GM19452 (cell line): ENCODE results near the gene PPP2R3A.
A peak's percentile ranks its signal among the peaks of the same experiment; 100 is the strongest.
"Not testable (repeated sequence)": the region's sequence is repeated elsewhere in the genome, so short reads cannot be mapped to it uniquely, and the experiment has no call there.

Experiments used
- ATAC-seq: cut with Tn5 transposase; IDR thresholded peaks from one replicate; pipeline ENCODE4 v1.9.1; 2021; ENCODE audit not compliant: unreplicated experiment

The PPP2R3A gene

GRCh38 chr3:135965506-135966270 lies at the start of gene PPP2R3A:
Gene PPP2R3A, plus strand, starts transcription at chr3:135965728. Its CDS starts 35,771 bp downstream, at chr3:136001499.
- peak; percentile 76 for ATAC-seq

- no peak for ATAC-seq
Observed at GRCh38 chr3:135916310-135916709, 49.2 kb upstream of the PPP2R3A start.

DNA sequence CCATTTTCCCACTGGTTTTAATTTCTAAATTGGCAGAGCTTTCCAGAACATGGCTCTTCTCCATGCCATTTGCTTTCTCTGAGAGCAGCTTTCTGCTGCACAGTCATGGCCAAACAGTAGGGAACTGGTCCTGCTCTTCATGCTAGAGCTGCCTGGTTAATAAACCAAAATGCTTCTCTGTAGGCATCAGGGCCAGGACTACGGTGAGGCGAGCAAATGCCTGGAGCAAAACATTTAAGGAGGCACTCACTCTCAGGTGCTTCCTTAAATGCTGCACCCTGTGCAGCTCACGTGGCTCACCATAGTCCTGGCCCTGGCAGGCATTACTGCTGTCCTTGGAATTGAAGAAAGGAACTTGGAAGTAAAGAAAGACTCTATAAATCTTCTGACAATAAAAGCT lies 48.5 kb upstream of the PPP2R3A start:
- ATAC-seq, result no peak

DNA sequence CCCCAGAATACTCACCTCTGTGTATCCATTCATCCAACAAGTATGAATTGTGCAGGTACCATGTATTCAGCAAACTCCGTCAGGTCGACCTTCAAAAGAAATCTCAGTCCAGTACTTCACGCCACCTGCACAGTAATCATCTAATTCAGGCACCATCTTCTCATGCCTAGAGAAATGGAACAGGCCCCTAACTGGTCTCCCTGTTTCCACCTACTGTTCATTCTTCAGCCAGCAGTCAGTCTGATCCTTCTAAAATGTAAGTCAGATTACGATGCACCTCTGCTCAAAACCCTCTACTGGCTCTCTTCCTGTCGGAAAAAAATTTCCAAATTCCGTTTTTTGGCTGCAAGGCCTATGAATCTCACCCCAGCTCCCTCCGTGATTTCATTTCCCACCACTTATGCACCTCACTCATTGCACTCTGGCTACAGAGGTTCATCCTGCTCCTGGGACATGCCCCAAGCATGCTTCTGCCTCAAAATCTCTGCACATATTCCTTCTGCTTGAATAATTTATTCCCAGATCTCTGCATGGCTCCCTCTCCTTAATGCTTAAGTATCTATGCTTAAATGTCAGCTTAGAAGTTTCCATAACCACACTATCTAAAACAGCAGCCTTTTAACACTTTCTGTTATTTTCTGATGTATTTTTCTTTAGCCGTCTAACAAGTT lies 47.5 kb upstream of the PPP2R3A start:
- no peak for ATAC-seq

DNA sequence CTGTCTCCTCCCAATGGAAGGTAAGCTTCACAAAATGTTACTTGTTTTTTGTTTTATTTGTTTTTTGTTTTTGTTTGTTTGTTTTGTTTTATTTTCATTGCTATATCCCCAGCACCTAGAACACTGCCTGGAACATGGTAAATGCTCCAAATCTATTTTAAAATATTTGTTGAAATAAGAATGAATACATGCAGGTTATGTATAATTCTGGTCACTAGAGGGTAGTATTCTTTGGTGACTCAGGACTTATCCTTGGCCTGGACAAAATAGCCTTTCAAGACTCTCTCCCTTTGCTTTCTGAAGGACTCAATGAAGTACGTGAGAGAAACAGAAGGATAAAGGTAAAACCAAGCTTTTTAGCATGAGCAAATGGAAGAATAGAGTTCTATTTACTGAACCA lies 46.9 kb upstream of the PPP2R3A start:
- ATAC-seq, result no peak

DNA sequence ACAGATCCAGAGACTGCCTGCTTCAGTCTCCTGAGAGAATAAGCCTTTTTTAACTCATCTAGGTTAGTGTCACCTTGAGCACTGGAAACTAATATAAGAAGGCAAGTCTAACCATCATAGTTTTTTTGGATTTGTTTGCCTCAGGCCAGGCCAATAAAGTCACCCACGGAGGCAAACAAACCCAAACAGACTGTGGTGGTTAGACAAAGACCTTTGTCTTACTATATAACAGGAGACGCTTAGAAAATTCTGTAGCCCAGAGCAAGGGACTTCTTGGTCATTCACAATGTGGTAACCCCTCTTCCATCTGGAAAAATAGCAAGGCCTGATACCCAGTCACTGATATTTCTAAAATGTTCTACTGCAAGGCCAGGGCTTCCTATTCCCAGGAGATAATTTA lies 45.3 kb upstream of the PPP2R3A start:
- no peak for ATAC-seq

DNA sequence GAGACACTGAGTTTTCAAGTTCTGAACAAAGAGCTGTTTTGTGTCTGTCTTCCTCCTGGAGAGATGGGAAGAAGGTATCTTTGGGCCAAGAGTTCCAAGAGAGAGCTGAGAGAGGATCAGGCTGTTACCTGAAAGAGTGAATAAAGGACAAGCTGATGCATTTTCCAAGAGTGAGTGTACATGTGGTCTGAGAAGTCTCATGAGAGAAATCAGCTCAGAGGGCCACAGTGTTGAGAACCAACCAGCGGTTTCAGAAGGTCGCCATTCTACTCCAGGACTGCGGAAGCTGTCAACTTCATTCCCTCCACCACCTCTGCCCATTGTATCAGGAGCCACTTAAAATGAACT lies 42.7 kb upstream of the PPP2R3A start:
- ATAC-seq, result no peak

DNA sequence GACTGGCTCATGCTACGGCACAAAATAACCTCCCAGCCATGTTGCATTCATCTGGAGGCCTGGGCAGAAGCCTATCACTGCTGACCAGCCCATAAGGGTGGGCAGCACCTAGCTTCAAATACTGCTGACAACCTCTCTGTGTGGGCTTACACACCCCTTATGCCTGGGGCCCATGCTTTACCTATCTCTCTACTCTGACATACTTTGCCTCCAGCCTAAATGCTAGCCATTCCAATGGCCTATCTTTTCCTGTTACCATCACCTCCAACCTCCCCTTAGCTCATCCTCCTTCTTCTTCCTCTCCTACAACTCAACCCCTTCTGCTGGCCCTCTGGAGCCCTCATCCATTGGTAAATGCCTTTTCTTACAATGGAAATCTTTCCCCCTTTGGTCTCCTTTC lies 41.0 kb upstream of the PPP2R3A start:
- ATAC-seq, result no peak

DNA sequence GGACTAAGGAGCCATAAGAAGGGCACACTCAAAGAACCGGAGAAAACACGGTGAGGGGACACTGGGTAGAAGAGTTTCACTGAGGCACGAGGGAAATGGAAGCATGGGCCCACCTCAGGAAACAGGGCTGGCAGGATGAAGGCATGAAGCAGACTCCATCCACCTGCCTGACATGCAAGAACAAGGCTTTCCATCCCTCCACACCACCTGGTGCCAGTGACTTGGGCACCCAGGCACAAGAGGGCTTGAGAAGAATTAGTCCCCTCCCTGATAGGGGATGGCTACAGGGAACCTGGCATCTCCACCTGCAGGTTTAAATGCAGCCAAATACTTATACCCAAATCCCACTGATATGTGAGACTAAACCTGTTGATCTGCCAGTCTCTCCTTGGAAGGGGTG lies 38.9 kb upstream of the PPP2R3A start:
- no peak for ATAC-seq

DNA sequence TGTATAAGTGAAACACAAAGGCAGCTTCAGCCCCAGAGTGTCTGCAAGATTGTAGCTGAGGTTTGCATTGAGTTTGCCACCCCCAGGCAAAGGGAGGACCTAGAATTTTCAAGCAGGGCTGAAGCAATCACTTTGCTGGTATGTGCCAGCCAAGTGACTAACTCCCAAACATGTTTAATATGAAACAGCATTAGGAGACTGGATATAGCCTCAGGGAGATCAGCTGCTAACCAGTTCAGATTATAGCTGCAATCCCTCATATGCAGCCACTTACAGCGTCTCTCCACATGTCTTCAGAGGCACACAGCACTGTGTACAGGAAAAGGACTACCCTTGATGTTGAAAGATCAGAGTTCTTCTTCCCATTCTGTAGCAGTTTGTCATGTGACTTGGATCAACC lies 38.4 kb upstream of the PPP2R3A start:
- ATAC-seq, result no peak

DNA sequence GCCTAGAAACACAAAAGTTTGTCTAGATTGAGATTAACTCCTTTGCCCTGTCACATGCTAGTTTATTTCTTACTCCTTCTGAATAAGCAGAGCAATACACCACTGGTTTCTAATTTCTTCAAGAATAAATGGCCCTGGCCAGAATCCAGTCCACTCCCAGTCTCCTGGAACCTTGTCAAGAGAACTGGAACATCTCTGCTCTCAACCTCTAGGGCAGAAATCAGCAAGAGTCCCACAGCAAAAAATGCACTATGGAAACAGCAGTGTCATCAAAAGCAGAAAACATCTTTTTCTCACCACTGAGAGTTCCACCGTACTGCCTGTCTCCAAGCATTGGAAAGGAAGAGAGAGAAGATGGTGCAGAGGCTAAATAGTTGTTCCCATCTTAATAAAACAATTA lies 35.9 kb upstream of the PPP2R3A start:
- ATAC-seq, result no peak

DNA sequence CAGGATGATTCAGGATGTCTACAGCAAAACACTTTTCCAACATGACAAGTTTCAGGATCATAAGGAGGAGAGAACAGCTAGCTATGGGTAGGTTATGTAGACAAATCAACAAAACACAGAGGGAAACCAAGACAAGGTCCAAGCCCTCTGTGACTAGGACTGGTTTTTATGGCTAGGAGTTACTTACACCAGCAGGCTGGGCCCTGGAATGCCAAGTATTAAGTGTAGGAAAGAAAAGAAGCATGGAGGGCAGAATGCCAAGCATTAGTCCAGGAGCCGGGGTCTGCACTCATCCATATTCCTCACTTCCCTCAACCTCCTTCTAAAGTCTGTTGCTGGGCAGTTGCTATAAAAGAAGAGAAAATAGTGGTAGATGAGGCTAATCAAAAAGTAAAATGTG lies 35.3 kb upstream of the PPP2R3A start:
- ATAC-seq, result no peak

DNA sequence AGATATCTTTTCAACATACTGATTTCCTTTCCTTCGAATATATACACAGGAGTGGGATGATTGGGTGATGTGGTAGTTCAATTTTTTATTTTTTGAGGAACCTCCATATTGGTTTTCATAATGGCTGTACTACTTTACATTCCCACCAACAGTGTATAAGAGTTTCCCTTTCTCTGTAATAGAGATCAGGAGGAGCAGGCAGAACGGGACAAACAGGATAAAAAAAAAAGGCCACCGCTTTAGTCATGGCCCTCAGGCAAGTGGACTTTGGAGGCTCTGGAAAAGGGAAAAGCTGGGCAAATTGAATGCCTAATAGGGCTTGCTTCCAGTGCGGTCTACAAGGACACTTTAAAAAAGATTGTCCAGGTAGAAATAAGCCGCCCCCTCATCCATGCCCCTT lies 30.4 kb upstream of the PPP2R3A start:
- not testable (repeated sequence) for ATAC-seq

- not testable (repeated sequence) for ATAC-seq
Observed at GRCh38 chr3:135937766-135938165, 27.8 kb upstream of the PPP2R3A start.

GRCh38 chr3:135944831-135945230 lies 20.7 kb upstream of the PPP2R3A start:
- no peak for ATAC-seq

DNA sequence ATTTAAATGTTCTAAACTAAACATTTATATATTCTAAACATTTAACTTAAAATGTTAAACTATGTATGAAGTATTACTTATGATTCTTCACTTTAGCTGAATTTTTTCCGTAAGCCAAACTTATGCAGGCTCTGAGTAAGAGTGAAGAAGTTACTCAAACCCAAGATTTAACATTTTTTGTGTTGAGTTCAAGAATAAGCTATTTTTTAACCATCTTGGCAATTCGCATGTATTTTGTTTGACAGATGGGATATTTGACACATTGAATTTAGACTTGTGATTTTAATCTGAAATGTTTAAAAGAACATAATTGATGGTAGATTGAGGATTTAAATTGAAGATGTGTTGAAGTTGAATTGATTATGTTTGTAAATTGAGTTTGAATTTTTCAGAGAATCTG lies 14.6 kb upstream of the PPP2R3A start:
- ATAC-seq, result no peak

- no peak for ATAC-seq
Observed at GRCh38 chr3:135964160-135964955, 1.2 kb upstream of the PPP2R3A start.

DNA sequence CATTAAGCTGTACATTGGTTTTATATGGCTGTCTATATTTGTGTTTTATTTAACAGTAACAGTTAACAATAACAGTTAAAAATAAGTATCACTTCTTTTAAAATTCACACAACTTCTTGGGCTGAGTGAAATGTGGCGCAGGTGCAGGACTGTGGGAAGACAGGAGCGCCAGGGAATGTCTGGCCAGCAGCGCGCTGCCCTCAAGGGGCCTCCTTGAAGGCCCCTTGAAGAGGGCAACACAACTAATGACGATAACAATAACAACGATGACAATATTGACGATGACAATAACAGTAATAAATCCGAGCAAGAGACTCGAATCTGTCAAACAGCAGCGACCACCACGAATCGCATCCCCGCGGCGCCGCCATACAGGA lies 411 bp upstream of the PPP2R3A start:
- ATAC-seq, result peak; percentile 9

GRCh38 chr3:135966271-135966961 lies 888 bp downstream of the PPP2R3A start:
- ATAC-seq, result peak; percentile 7

DNA sequence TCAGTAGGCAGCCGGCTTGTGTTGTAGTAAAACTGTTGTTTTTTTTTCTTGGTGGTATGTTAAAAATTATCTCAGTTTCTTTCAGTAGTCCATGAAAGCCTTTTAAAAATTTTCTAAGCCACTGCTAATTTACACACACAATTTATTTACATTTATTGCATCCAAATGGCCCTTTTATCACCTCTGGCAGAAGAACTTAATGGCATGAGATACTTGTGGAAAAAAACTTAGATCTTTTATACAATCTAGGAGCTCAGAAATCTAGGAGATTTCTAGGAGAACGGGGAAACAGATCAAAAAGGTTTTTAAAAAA lies 1.4 kb downstream of the PPP2R3A start:
- no peak for ATAC-seq

DNA sequence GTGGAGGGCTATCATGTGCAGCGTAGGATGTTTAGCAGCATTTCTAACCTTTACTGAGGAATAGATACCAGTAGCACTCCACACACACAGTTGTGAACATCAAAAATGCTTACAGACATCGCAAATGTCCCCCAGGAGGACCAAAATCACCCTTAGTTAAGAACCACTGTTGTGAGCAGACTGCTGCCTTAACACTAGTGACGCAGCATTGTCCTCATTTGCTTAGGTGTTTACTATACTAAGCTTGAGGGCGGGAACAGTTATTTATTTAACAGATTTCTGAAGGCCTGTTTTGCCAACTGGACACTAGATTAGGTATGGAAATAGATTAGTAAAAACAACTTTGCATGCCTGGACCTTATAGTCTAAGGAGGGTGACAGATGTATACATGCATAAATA lies 2.3 kb downstream of the PPP2R3A start:
- no peak for ATAC-seq
